ENCODE data around the gene PLEKHA3. TPM values are rescaled to one million over a fixed set of nuclear protein-coding genes. Genes with fewer than 3 reads are reported as not detected.

The PLEKHA3 gene
- total and polyA plus RNA-seq, 9 of the 15 experiments (the other 6 are each of a cell fraction or from before 2014, with no cell fraction given) = 2.3 to 23.4 (median 10.5) TPM

- Histone ChIP-seq H4K20me1 (replicated peaks; ENCODE audit: control insufficient read depth, insufficient read depth, low read length) (no peaks in the 10 kb centered on the region), H3K79me2 (ENCODE audit: control insufficient read depth, insufficient read depth, low read length) (no peaks in the 10 kb centered on the region), H3K4me1 (replicated peaks in 1 of 2; ENCODE audit: control insufficient read depth in 2 of 2, insufficient read depth in 2 of 2, low read length in 2 of 2) (no peaks in the 10 kb centered on the region), H2AFZ (ENCODE audit: low read depth, low read length) (no peak overlapping the region), H3K9me3 (replicated peaks; ENCODE audit: control insufficient read depth, insufficient read depth, low read depth, low read length) (no peaks in the 10 kb centered on the region), H3K9ac (ENCODE audit: insufficient read depth in 1 of 2, low read depth in 2 of 2, low read length in 2 of 2) (no peak overlapping the region), H3K4me2 (ENCODE audit: insufficient read depth, low read length) (no peak overlapping the region), H3K36me3 (ENCODE audit: control insufficient read depth, insufficient read depth, low read length) (peaks cover 89% of the 10 kb centered on the region), H3K27ac (ENCODE audit: extremely low read depth, low read depth, low read length) (no peak overlapping the region), H3K27me3 (ENCODE audit: control insufficient read depth in 2 of 2, insufficient read depth in 2 of 2, low read length in 2 of 2) (no peaks in the 10 kb centered on the region), H3K9me1 (ENCODE audit: control insufficient read depth, insufficient read depth, low read length) (no peaks in the 10 kb centered on the region), H3K4me3 (no peak overlapping the region)
- peak; percentile 69 for TF ChIP-seq HNRNPK (IDR thresholded peaks at IDR 0.05; ENCODE audit: low read depth, low read length, poor library complexity, severe bottlenecking)
- no peak for TF ChIP-seq ESRRA (IDR thresholded peaks at IDR 0.05; ENCODE audit: borderline replicate concordance, low read depth)
- no peak for TF ChIP-seq CHD4 (IDR thresholded peaks at IDR 0.05; ENCODE audit: insufficient read depth, insufficient replicate concordance, low read depth, low read length, poor library complexity, severe bottlenecking)
- no peak for TF ChIP-seq DMBX1 (CRISPR knock-in tag; IDR thresholded peaks at IDR 0.05; ENCODE audit: borderline replicate concordance)
- no peak for TF ChIP-seq MAZ (CRISPR knock-in tag; conservative IDR thresholded peaks at IDR 0.05 in 1 of 2, IDR thresholded peaks at IDR 0.05 in 1 of 2)
- TF ChIP-seq ZNF511 (CRISPR knock-in tag; IDR thresholded peaks at IDR 0.05) = no peak
- 0 out of 2 replicates have a peak, but pooled peaks have one; percentile 12 for TF ChIP-seq PKNOX1 (IDR thresholded peaks at IDR 0.05)
- no peak for TF ChIP-seq ZNF134 (CRISPR knock-in tag; conservative IDR thresholded peaks at IDR 0.05)
- TF ChIP-seq TSC22D4 (tag; IDR thresholded peaks at IDR 0.05) = no peak
- TF ChIP-seq CHD2 (IDR thresholded peaks at IDR 0.05; ENCODE audit: low read depth, low read length) = no peak
- no peak for TF ChIP-seq MCM5 (IDR thresholded peaks at IDR 0.05; ENCODE audit: low read depth)
- POLR2A ChIA-PET = interaction anchor here (0.7 to 1.8 kb wide), 2 partner anchors 8 to 14 kb away, joined by 3 to 5 read pairs; partner anchors contain the start of genes PJVK and PRKRA
- ATAC-seq (no peak), DNase-seq (ENCODE audit: extremely low read depth in 1 of 4, low spot score in 3 of 4) (no peak), FAIRE-seq (no peak)
- in situ Hi-C loops (cut with MboI) = no loop called here
- intact Hi-C loops (cut with micrococcal nuclease) = no loop called here
- WGBS (ENCODE audit: insufficient coverage, low coverage, missing lambda C conversion rate) = 93% methylated on average over 2 of the region's 2 CpGs
- CTCF ChIA-PET (ENCODE audit: low intra/inter-chr PET ratio) = no interaction called here
- BruUV-seq (replicated peaks) = no TSS peak
Observed at GRCh38 chr2:178436662-178437061, 43.6 kb upstream of the PLEKHA3 start.
